ENCODE data around the gene DPM3.

DNA sequence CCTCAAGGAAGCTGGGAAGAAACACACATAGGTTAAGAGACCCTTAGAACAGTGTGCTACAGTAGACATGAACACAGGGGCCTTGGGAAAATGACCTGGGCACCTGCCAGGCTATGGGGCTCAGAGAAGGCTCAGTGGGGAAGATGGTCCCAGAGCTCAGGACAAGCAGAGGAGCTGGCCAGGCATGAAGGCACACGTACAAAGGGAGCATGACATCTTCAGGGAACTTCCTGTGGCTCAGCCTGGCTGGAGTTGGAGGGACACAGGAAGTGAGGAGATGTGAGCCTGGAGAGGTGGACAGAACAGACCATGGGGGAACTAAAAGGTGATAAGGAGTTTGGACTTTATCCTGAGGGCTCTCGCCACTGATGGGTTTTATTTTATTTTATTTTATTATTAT, 8.5 kb downstream of the DPM3 start:
- TF ChIP-seq MYC (IDR thresholded peaks at IDR 0.05; ENCODE audit: low read depth, low read length) (no peak), EZH2 (IDR thresholded peaks at IDR 0.05; ENCODE audit: borderline replicate concordance, low read depth, low read length, severe bottlenecking) (no peak)
- TF ChIP-seq, protein P1, sequence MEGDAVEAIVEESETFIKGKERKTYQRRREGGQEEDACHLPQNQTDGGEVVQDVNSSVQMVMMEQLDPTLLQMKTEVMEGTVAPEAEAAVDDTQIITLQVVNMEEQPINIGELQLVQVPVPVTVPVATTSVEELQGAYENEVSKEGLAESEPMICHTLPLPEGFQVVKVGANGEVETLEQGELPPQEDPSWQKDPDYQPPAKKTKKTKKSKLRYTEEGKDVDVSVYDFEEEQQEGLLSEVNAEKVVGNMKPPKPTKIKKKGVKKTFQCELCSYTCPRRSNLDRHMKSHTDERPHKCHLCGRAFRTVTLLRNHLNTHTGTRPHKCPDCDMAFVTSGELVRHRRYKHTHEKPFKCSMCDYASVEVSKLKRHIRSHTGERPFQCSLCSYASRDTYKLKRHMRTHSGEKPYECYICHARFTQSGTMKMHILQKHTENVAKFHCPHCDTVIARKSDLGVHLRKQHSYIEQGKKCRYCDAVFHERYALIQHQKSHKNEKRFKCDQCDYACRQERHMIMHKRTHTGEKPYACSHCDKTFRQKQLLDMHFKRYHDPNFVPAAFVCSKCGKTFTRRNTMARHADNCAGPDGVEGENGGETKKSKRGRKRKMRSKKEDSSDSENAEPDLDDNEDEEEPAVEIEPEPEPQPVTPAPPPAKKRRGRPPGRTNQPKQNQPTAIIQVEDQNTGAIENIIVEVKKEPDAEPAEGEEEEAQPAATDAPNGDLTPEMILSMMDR (IDR thresholded peaks at IDR 0.05; ENCODE audit: extremely low read depth in 1 of 2, insufficient read depth in 1 of 2, low read depth in 1 of 2, low read length in 2 of 2): no peak

Measured in endothelial cell of umbilical vein (primary cell).